DMS53 (cell line): ENCODE results near the gene LARP1B.
"Not testable (repeated sequence)": the region's sequence is repeated elsewhere in the genome, so short reads cannot be mapped to it uniquely, and the experiment has no call there.

Source experiments
- DNase-seq: peaks from one replicate; lab custom pipeline; 2025; lab: John Stamatoyannopoulos, UW

LARP1B gene

GRCh38 chr4:128225148-128225547 is 164.0 kb downstream of the LARP1B start:
- no peak for DNase-seq

GRCh38 chr4:128227991-128228571 is 167.0 kb downstream of the LARP1B start:
- DNase-seq, result peak; percentile 88

GRCh38 chr4:128228845-128229795 is 168.0 kb downstream of the LARP1B start:
- DNase-seq, result peak; percentile 71

GRCh38 chr4:128232719-128233118 is 171.6 kb downstream of the LARP1B start:
- DNase-seq, result no peak

GRCh38 chr4:128234836-128235235 is 173.7 kb downstream of the LARP1B start:
- DNase-seq, result no peak

GRCh38 chr4:128241019-128241418 is 179.9 kb downstream of the LARP1B start:
- DNase-seq, result no peak

GRCh38 chr4:128241425-128241913 is 180.4 kb downstream of the LARP1B start:
- DNase-seq, result no peak

GRCh38 chr4:128241981-128242380 is 180.9 kb downstream of the LARP1B start:
- DNase-seq, result no peak

- no peak for DNase-seq
These were observed 181.5 kb downstream of the LARP1B start for GRCh38 chr4:128242601-128243000.

GRCh38 chr4:128244379-128244778 is 183.3 kb downstream of the LARP1B start:
- no peak for DNase-seq

- DNase-seq, result not testable (repeated sequence)
These were observed 184.3 kb downstream of the LARP1B start for GRCh38 chr4:128245391-128245790.

GRCh38 chr4:128247906-128248305 is 186.8 kb downstream of the LARP1B start:
- DNase-seq, result no peak

GRCh38 chr4:128249787-128250668 is 188.9 kb downstream of the LARP1B start:
- DNase-seq, result peak; percentile 37

- no peak for DNase-seq
These were observed 194.8 kb downstream of the LARP1B start for GRCh38 chr4:128255906-128256305.

GRCh38 chr4:128256539-128256938 is 195.4 kb downstream of the LARP1B start:
- no peak for DNase-seq

GRCh38 chr4:128258166-128258565 is 197.1 kb downstream of the LARP1B start:
- DNase-seq, result not testable (repeated sequence)

- not testable (repeated sequence) for DNase-seq
These were observed 198.8 kb downstream of the LARP1B start for GRCh38 chr4:128259889-128260288.
